Measurements from ENCODE around the gene TPPP.
"Not testable (repeated sequence)": the region's sequence is repeated elsewhere in the genome, so short reads cannot be mapped to it uniquely, and the experiment has no call there.

Gene TPPP

GRCh38 chr5:645421-645820 lies 47.7 kb downstream of the TPPP start:
- no peak for DNase-seq (ENCODE audit: low read depth in 2 of 2)

GRCh38 chr5:644971-645370 lies 48.2 kb downstream of the TPPP start:
- no peak for DNase-seq (ENCODE audit: low read depth in 2 of 2)

GRCh38 chr5:644509-644908 lies 48.6 kb downstream of the TPPP start:
- no peak for DNase-seq (ENCODE audit: low read depth in 2 of 2)

- DNase-seq (ENCODE audit: low read depth in 2 of 2), result no peak
These were observed 49.3 kb downstream of the TPPP start for GRCh38 chr5:643811-644271.

- DNase-seq (ENCODE audit: low read depth in 2 of 2), result no peak
These were observed 49.8 kb downstream of the TPPP start for GRCh38 chr5:643351-643801.

- no peak for DNase-seq (ENCODE audit: low read depth in 2 of 2)
These were observed 50.7 kb downstream of the TPPP start for GRCh38 chr5:642481-642880.

GRCh38 chr5:641331-641765 lies 51.8 kb downstream of the TPPP start:
- DNase-seq (ENCODE audit: low read depth in 2 of 2), result no peak

- no peak for DNase-seq (ENCODE audit: low read depth in 2 of 2)
These were observed 52.5 kb downstream of the TPPP start for GRCh38 chr5:640461-641330.

- DNase-seq (ENCODE audit: low read depth in 2 of 2), result no peak
These were observed 53.5 kb downstream of the TPPP start for GRCh38 chr5:639584-640213.

GRCh38 chr5:639253-639530 lies 54.0 kb downstream of the TPPP start:
- DNase-seq (ENCODE audit: low read depth in 2 of 2), result no peak

GRCh38 chr5:638501-639252 lies 54.5 kb downstream of the TPPP start:
- no peak for DNase-seq (ENCODE audit: low read depth in 2 of 2)

- no peak for DNase-seq (ENCODE audit: low read depth in 2 of 2)
These were observed 55.3 kb downstream of the TPPP start for GRCh38 chr5:637581-638450.

GRCh38 chr5:636951-637350 lies 56.2 kb downstream of the TPPP start:
- no peak for DNase-seq (ENCODE audit: low read depth in 2 of 2)

GRCh38 chr5:635306-636055 lies 57.7 kb downstream of the TPPP start:
- no peak for DNase-seq (ENCODE audit: low read depth in 2 of 2)

GRCh38 chr5:634191-634590 lies 59.0 kb downstream of the TPPP start:
- DNase-seq (ENCODE audit: low read depth in 2 of 2), result no peak

- no peak for DNase-seq (ENCODE audit: low read depth in 2 of 2)
These were observed 59.6 kb downstream of the TPPP start for GRCh38 chr5:633501-633955.

GRCh38 chr5:628351-629205 lies 64.6 kb downstream of the TPPP start:
- DNase-seq (ENCODE audit: low read depth in 2 of 2), result not testable (repeated sequence)

GRCh38 chr5:627840-628239 lies 65.3 kb downstream of the TPPP start:
- DNase-seq (ENCODE audit: low read depth in 2 of 2), result no peak

GRCh38 chr5:626850-627249 lies 66.3 kb downstream of the TPPP start:
- DNase-seq (ENCODE audit: low read depth in 2 of 2), result no peak

- DNase-seq (ENCODE audit: low read depth in 2 of 2), result no peak
These were observed 67.6 kb downstream of the TPPP start for GRCh38 chr5:625516-625915.

All from stimulated activated CD8-positive, alpha-beta memory T cell treated with anti-CD3 and anti-CD28 coated beads, Interleukin-15, amount 100 ng/mL, for 4 hours (primary cell).